Effector memory CD4-positive, alpha-beta T cell (primary cell): ENCODE measurements around the gene TTC21A.

Source experiments
- DNase-seq, 3 donors: peaks; one replicate each; pipeline ENCODE4 v3.0.0-alpha.2; 2020
- H3K27ac ChIP-seq: 2 replicates; pipeline ENCODE4 v1.7.0; 2013; ENCODE audit warnings: mild to moderate bottlenecking, low read length, moderate library complexity; ENCODE audit not compliant: insufficient read depth, poor library complexity, severe bottlenecking
- H3K27me3 ChIP-seq: replicated peaks from 2 replicates; pipeline ENCODE4 v1.7.0; 2013; ENCODE audit warnings: mild to moderate bottlenecking, low read length; ENCODE audit not compliant: insufficient read depth, control insufficient read depth, poor library complexity, severe bottlenecking
- H3K36me3 ChIP-seq: 2 replicates; pipeline ENCODE4 v1.7.0; 2013; ENCODE audit warnings: mild to moderate bottlenecking, low read length, moderate library complexity; ENCODE audit not compliant: control insufficient read depth, insufficient read depth
- H3K4me1 ChIP-seq: 2 replicates; pipeline ENCODE4 v1.7.0; 2013; ENCODE audit warnings: low read length, mild to moderate bottlenecking; ENCODE audit not compliant: control insufficient read depth, insufficient read depth, poor library complexity, severe bottlenecking
- H3K4me3 ChIP-seq: 2 replicates; pipeline ENCODE4 v1.7.0; 2013; ENCODE audit warnings: low read length, low read depth, mild to moderate bottlenecking; ENCODE audit not compliant: insufficient read depth, poor library complexity, severe bottlenecking
- H3K9me3 ChIP-seq: 2 replicates; pipeline ENCODE4 v1.7.0; 2013; ENCODE audit warnings: mild to moderate bottlenecking, low read length, moderate library complexity; ENCODE audit not compliant: control insufficient read depth

TTC21A gene

GRCh38 chr3:39080026-39080425 is 27.5 kb upstream of the TTC21A start:
- peaks cover 41% of the 10 kb centered on the region for H3K36me3 ChIP-seq
- no peaks in the 10 kb centered on the region for H3K9me3 ChIP-seq
- H3K27me3 ChIP-seq, result no peaks in the 10 kb centered on the region
- DNase-seq, result no peak
- no peak overlapping the region for H3K4me3 ChIP-seq
- no peaks in the 10 kb centered on the region for H3K4me1 ChIP-seq
- no peak overlapping the region for H3K27ac ChIP-seq

- no peaks in the 10 kb centered on the region for H3K9me3 ChIP-seq
- no peaks in the 10 kb centered on the region for H3K4me1 ChIP-seq
- peaks cover 34% of the 10 kb centered on the region for H3K36me3 ChIP-seq
These were observed 24.7 kb upstream of the TTC21A start for GRCh38 chr3:39082666-39083313.

GRCh38 chr3:39086144-39086543 is 21.3 kb upstream of the TTC21A start:
- Histone ChIP-seq H3K4me3 (no peak overlapping the region), H3K27ac (no peak overlapping the region), H3K27me3 (no peaks in the 10 kb centered on the region), H3K36me3 (peaks cover 53% of the 10 kb centered on the region), H3K4me1 (no peaks in the 10 kb centered on the region), H3K9me3 (no peaks in the 10 kb centered on the region)
- DNase-seq, result no peak

More at GRCh38 chr3:39082666-39083313, 24.7 kb upstream of the TTC21A start:
- DNase-seq, result no peak
- Histone ChIP-seq H3K4me3 (no peak overlapping the region), H3K27ac (no peak overlapping the region), H3K27me3 (no peaks in the 10 kb centered on the region)

GRCh38 chr3:39088456-39088855 is 19.0 kb upstream of the TTC21A start:
- Histone ChIP-seq H3K4me1 (no peaks in the 10 kb centered on the region), H3K9me3 (no peaks in the 10 kb centered on the region), H3K27ac (no peak overlapping the region), H3K4me3 (no peak overlapping the region), H3K27me3 (no peaks in the 10 kb centered on the region), H3K36me3 (peaks cover 66% of the 10 kb centered on the region)
- DNase-seq, result no peak

GRCh38 chr3:39088889-39089288 is 18.6 kb upstream of the TTC21A start:
- DNase-seq, result no peak
- H3K27ac ChIP-seq, result no peak overlapping the region
- H3K27me3 ChIP-seq, result no peaks in the 10 kb centered on the region
- no peaks in the 10 kb centered on the region for H3K4me1 ChIP-seq
- no peak overlapping the region for H3K4me3 ChIP-seq
- H3K36me3 ChIP-seq, result peaks cover 67% of the 10 kb centered on the region
- no peaks in the 10 kb centered on the region for H3K9me3 ChIP-seq

- H3K36me3 ChIP-seq, result peaks cover 77% of the 10 kb centered on the region
- no peaks in the 10 kb centered on the region for H3K9me3 ChIP-seq
- H3K4me1 ChIP-seq, result no peaks in the 10 kb centered on the region
- no peak overlapping the region for H3K27ac ChIP-seq
- DNase-seq, result no peak
- H3K27me3 ChIP-seq, result no peaks in the 10 kb centered on the region
- H3K4me3 ChIP-seq, result no peak overlapping the region
These were observed 16.6 kb upstream of the TTC21A start for GRCh38 chr3:39090922-39091321.

GRCh38 chr3:39094851-39095677 is 12.4 kb upstream of the TTC21A start:
- peaks cover 80% of the 10 kb centered on the region for H3K36me3 ChIP-seq
- no peak overlapping the region for H3K4me3 ChIP-seq
- DNase-seq, result no peak
- H3K27ac ChIP-seq, result no peak overlapping the region
- H3K27me3 ChIP-seq, result no peaks in the 10 kb centered on the region
- H3K4me1 ChIP-seq, result no peaks in the 10 kb centered on the region
- H3K9me3 ChIP-seq, result no peaks in the 10 kb centered on the region

GRCh38 chr3:39095778-39096177 is 11.7 kb upstream of the TTC21A start:
- DNase-seq, result no peak
- H3K27ac ChIP-seq, result no peak overlapping the region
- H3K4me1 ChIP-seq, result no peaks in the 10 kb centered on the region
- H3K36me3 ChIP-seq, result peaks cover 79% of the 10 kb centered on the region
- H3K4me3 ChIP-seq, result no peak overlapping the region
- no peaks in the 10 kb centered on the region for H3K27me3 ChIP-seq
- no peaks in the 10 kb centered on the region for H3K9me3 ChIP-seq

GRCh38 chr3:39096775-39097174 is 10.7 kb upstream of the TTC21A start:
- Histone ChIP-seq H3K36me3 (peaks cover 70% of the 10 kb centered on the region), H3K27ac (no peak overlapping the region)

GRCh38 chr3:39097716-39098472 is 9.6 kb upstream of the TTC21A start:
- no peaks in the 10 kb centered on the region for H3K9me3 ChIP-seq
- no peaks in the 10 kb centered on the region for H3K27me3 ChIP-seq
- H3K4me1 ChIP-seq, result no peaks in the 10 kb centered on the region
- DNase-seq, result no peak
- H3K36me3 ChIP-seq, result peaks cover 63% of the 10 kb centered on the region
- no peak overlapping the region for H3K4me3 ChIP-seq
- no peak overlapping the region for H3K27ac ChIP-seq

More at GRCh38 chr3:39096775-39097174, 10.7 kb upstream of the TTC21A start:
- Histone ChIP-seq H3K9me3 (no peaks in the 10 kb centered on the region), H3K27me3 (no peaks in the 10 kb centered on the region), H3K4me1 (no peaks in the 10 kb centered on the region), H3K4me3 (no peak overlapping the region)
- DNase-seq, result no peak
